ENCODE results near the gene TSC22D3. TPM values are rescaled to one million over a fixed set of nuclear protein-coding genes. Genes with fewer than 3 reads are reported as not detected.
"Not testable (repeated sequence)": the region's sequence is repeated elsewhere in the genome, so short reads cannot be mapped to it uniquely, and the experiment has no call there.

Gene TSC22D3
- polyA plus RNA-seq, 1 of the 3 experiments (the other 2 are of a cell fraction) = 9.2 TPM

- DNase-seq = no peak
- TF ChIP-seq SIN3A (IDR thresholded peaks at IDR 0.05; ENCODE audit: borderline replicate concordance, low read depth, low read length) = no peak
- TF ChIP-seq GABPA (IDR thresholded peaks at IDR 0.05; ENCODE audit: low read depth) = no peak
- no peak for TF ChIP-seq TEAD4 (IDR thresholded peaks at IDR 0.05; ENCODE audit: borderline replicate concordance, insufficient read depth)
- no peak for TF ChIP-seq MXI1 (IDR thresholded peaks at IDR 0.05; ENCODE audit: low read depth, low read length)
- TF ChIP-seq RXRA (IDR thresholded peaks at IDR 0.05; ENCODE audit: borderline replicate concordance, low read depth) = no peak
- TF ChIP-seq USF1 (IDR thresholded peaks at IDR 0.05; ENCODE audit: borderline replicate concordance, low read depth) = no peak
- TF ChIP-seq MEF2A (IDR thresholded peaks at IDR 0.05; ENCODE audit: borderline replicate concordance, low read depth) = no peak
- TF ChIP-seq FOXM1 (IDR thresholded peaks at IDR 0.05; ENCODE audit: low read depth) = no peak
- no peak for TF ChIP-seq ELF1 (IDR thresholded peaks at IDR 0.05)
- TF ChIP-seq CHD2 (IDR thresholded peaks at IDR 0.05; ENCODE audit: low read length, partially characterized antibody) = no peak
- no peak for TF ChIP-seq PBX3 (IDR thresholded peaks at IDR 0.05)
- no peak for TF ChIP-seq EZH2phosphoT487 (IDR thresholded peaks at IDR 0.05; ENCODE audit: borderline replicate concordance, low read depth)
- no peak for TF ChIP-seq FOSL2 (IDR thresholded peaks at IDR 0.05; ENCODE audit: borderline replicate concordance, low read depth)
- Histone ChIP-seq H3F3A (replicated peaks; ENCODE audit: insufficient read depth) (no peaks in the 10 kb centered on the region), H3K4me2 (no peak overlapping the region), H3K9me3 (no peaks in the 10 kb centered on the region), H3K4me1 (ENCODE audit: control insufficient read depth in 1 of 2, insufficient read depth in 2 of 2, low read depth in 1 of 2, low read length in 1 of 2) (no peaks in the 10 kb centered on the region), H2AFZ (ENCODE audit: low read depth) (no peak overlapping the region), H3K27ac (ENCODE audit: low read depth in 2 of 2, low read length in 1 of 2) (no peak overlapping the region), H3K36me3 (replicated peaks in 1 of 2; ENCODE audit: control insufficient read depth in 1 of 2, insufficient read depth in 2 of 2, low read length in 1 of 2) (no peaks in the 10 kb centered on the region), H3K9ac (no peak overlapping the region), H3K79me2 (ENCODE audit: insufficient read depth) (no peaks in the 10 kb centered on the region), H3K4me3 (ENCODE audit: low read depth in 2 of 2, low read length in 1 of 2) (no peak overlapping the region), H4K20me1 (ENCODE audit: insufficient read depth) (no peaks in the 10 kb centered on the region), H3K9me2 (no peaks in the 10 kb centered on the region), H3K27me3 (ENCODE audit: insufficient read depth) (peaks cover 14% of the 10 kb centered on the region; the same call in 1 of the 2 replicates)
- WGBS (ENCODE audit: low lambda C conversion rate) = 49% methylated on average over 3 of the region's 3 CpGs
- CTCF ChIA-PET = interaction anchor here (1.1 kb wide), 1 partner anchor 9 kb away, joined by 4 read pairs; no protein-coding TSS in a partner anchor
- POLR2A ChIA-PET = no interaction called here
Measured at GRCh38 chrX:107686026-107686425, 89.6 kb downstream of the TSC22D3 start.

- H4K20me1 ChIP-seq (ENCODE audit: insufficient read depth); H3K4me1 ChIP-seq (ENCODE audit: control insufficient read depth in 1 of 2, insufficient read depth in 2 of 2, low read depth in 1 of 2, low read length in 1 of 2); H2AFZ ChIP-seq (ENCODE audit: low read depth); H3K4me2 ChIP-seq; POLR2A ChIA-PET; H3K9ac ChIP-seq; H3K27ac ChIP-seq (ENCODE audit: low read depth in 2 of 2, low read length in 1 of 2); H3K36me3 ChIP-seq (replicated peaks in 1 of 2; ENCODE audit: control insufficient read depth in 1 of 2, insufficient read depth in 2 of 2, low read length in 1 of 2); H3K4me3 ChIP-seq (ENCODE audit: low read depth in 2 of 2, low read length in 1 of 2); H3K9me2 ChIP-seq; H3F3A ChIP-seq (replicated peaks; ENCODE audit: insufficient read depth); H3K9me3 ChIP-seq; H3K79me2 ChIP-seq (ENCODE audit: insufficient read depth); DNase-seq: not testable (repeated sequence)
- H3K27me3 ChIP-seq (ENCODE audit: insufficient read depth) = peaks cover 14% of the 10 kb centered on the region; the same call in 1 of the 2 replicates
- 41% methylated on average over 9 of the region's 9 CpGs for WGBS (ENCODE audit: low lambda C conversion rate)
- CTCF ChIA-PET = interaction anchor here (1.1 kb wide), 1 partner anchor 8 kb away, joined by 4 read pairs; no protein-coding TSS in a partner anchor
Measured at GRCh38 chrX:107685586-107685985, 90.0 kb downstream of the TSC22D3 start.

All from SK-N-SH (cell line).